ENCODE results near the gene KRT28. TPM values are rescaled to one million over a fixed set of nuclear protein-coding genes. Genes with fewer than 3 reads are reported as not detected.

The KRT28 gene
- total and polyA plus RNA-seq, 2 of the 13 experiments (the other 11 are each of a cell fraction or from before 2014, with no cell fraction given) = not detected

GRCh38 chr17:40779181-40779909, 20.4 kb downstream of the KRT28 start (continued):
- TF ChIP-seq, protein P1, sequence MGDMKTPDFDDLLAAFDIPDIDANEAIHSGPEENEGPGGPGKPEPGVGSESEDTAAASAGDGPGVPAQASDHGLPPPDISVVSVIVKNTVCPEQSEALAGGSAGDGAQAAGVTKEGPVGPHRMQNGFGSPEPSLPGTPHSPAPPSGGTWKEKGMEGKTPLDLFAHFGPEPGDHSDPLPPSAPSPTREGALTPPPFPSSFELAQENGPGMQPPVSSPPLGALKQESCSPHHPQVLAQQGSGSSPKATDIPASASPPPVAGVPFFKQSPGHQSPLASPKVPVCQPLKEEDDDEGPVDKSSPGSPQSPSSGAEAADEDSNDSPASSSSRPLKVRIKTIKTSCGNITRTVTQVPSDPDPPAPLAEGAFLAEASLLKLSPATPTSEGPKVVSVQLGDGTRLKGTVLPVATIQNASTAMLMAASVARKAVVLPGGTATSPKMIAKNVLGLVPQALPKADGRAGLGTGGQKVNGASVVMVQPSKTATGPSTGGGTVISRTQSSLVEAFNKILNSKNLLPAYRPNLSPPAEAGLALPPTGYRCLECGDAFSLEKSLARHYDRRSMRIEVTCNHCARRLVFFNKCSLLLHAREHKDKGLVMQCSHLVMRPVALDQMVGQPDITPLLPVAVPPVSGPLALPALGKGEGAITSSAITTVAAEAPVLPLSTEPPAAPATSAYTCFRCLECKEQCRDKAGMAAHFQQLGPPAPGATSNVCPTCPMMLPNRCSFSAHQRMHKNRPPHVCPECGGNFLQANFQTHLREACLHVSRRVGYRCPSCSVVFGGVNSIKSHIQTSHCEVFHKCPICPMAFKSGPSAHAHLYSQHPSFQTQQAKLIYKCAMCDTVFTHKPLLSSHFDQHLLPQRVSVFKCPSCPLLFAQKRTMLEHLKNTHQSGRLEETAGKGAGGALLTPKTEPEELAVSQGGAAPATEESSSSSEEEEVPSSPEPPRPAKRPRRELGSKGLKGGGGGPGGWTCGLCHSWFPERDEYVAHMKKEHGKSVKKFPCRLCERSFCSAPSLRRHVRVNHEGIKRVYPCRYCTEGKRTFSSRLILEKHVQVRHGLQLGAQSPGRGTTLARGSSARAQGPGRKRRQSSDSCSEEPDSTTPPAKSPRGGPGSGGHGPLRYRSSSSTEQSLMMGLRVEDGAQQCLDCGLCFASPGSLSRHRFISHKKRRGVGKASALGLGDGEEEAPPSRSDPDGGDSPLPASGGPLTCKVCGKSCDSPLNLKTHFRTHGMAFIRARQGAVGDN (CRISPR knock-in tag; IDR thresholded peaks at IDR 0.05) = peak; percentile 68
- no peak for TF ChIP-seq ZNF44 (CRISPR knock-in tag; IDR thresholded peaks at IDR 0.05)
- TF ChIP-seq NAIF1 (CRISPR knock-in tag; IDR thresholded peaks at IDR 0.05; ENCODE audit: borderline replicate concordance) = no peak
- TF ChIP-seq, protein P2, sequence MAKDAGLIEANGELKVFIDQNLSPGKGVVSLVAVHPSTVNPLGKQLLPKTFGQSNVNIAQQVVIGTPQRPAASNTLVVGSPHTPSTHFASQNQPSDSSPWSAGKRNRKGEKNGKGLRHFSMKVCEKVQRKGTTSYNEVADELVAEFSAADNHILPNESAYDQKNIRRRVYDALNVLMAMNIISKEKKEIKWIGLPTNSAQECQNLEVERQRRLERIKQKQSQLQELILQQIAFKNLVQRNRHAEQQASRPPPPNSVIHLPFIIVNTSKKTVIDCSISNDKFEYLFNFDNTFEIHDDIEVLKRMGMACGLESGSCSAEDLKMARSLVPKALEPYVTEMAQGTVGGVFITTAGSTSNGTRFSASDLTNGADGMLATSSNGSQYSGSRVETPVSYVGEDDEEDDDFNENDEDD (CRISPR knock-in tag; IDR thresholded peaks at IDR 0.05; ENCODE audit: borderline replicate concordance) = 0 out of 2 replicates have a peak, but pooled peaks have one; percentile 15
- TF ChIP-seq CHD2 (IDR thresholded peaks at IDR 0.05; ENCODE audit: low read depth, low read length) = no peak
- peak; percentile 39; the same call in 1 of the 2 replicates for TF ChIP-seq ZFX (CRISPR knock-in tag; IDR thresholded peaks at IDR 0.05; ENCODE audit: low read depth)
- no peak for TF ChIP-seq HNRNPL (IDR thresholded peaks at IDR 0.05; ENCODE audit: low read depth, low read length)
- no peak for TF ChIP-seq ARNTL (CRISPR knock-in tag; IDR thresholded peaks at IDR 0.05)
- TF ChIP-seq KDM4B (CRISPR knock-in tag; IDR thresholded peaks at IDR 0.05) = no peak
- TF ChIP-seq ZNF121 (CRISPR knock-in tag; IDR thresholded peaks at IDR 0.05) = no peak
- TF ChIP-seq ZNF781 (CRISPR knock-in tag; IDR thresholded peaks at IDR 0.05; ENCODE audit: borderline replicate concordance, not compliant biosample characterization) = no peak
- TF ChIP-seq ZNF883 (CRISPR knock-in tag; IDR thresholded peaks at IDR 0.05; ENCODE audit: not compliant biosample characterization) = peak; percentile 27
- 0 out of 2 replicates have a peak, but pooled peaks have one; percentile 37 for TF ChIP-seq ZNF710 (CRISPR knock-in tag; IDR thresholded peaks at IDR 0.05; ENCODE audit: borderline replicate concordance)
- peak; percentile 33 for TF ChIP-seq XRCC5 (optimal IDR thresholded peaks at IDR 0.05; ENCODE audit: low read length)
- TF ChIP-seq CTCF (CRISPR knock-in tag; IDR thresholded peaks at IDR 0.05) = peak; percentile 35
- no peak for TF ChIP-seq DNMT3B (CRISPR knock-in tag; conservative IDR thresholded peaks at IDR 0.05)
- TF ChIP-seq ZNF292 (CRISPR knock-in tag; IDR thresholded peaks at IDR 0.05; ENCODE audit: borderline replicate concordance, low read depth) = peak; percentile 29; the same call in 1 of the 2 replicates
- no peak for TF ChIP-seq HNRNPUL1 (IDR thresholded peaks at IDR 0.05; ENCODE audit: low read depth, low read length)
- TF ChIP-seq ZNF496 (CRISPR knock-in tag; IDR thresholded peaks at IDR 0.05; ENCODE audit: insufficient replicate concordance) = no peak
- 0 out of 2 replicates have a peak, but pooled peaks have one; percentile 63 for TF ChIP-seq MTF2 (CRISPR knock-in tag; IDR thresholded peaks at IDR 0.05; ENCODE audit: borderline replicate concordance)
